Measurements from ENCODE around the gene DNAH8.

DNAH8 gene

GRCh38 chr6:38976801-38977500 lies 261.8 kb downstream of the DNAH8 start:
- DNase-seq = no peak

GRCh38 chr6:38978139-38978704 lies 263.1 kb downstream of the DNAH8 start:
- DNase-seq = no peak

- no peak for DNase-seq
These were observed 267.4 kb downstream of the DNAH8 start for GRCh38 chr6:38982470-38982869.

GRCh38 chr6:38984723-38985122 lies 269.6 kb downstream of the DNAH8 start:
- peak; percentile 12 for DNase-seq

- DNase-seq = no peak
These were observed 270.7 kb downstream of the DNAH8 start for GRCh38 chr6:38985839-38986238.

GRCh38 chr6:38987503-38987902 lies 272.4 kb downstream of the DNAH8 start:
- DNase-seq = no peak

- DNase-seq = no peak
These were observed 273.8 kb downstream of the DNAH8 start for GRCh38 chr6:38988736-38989449.

- DNase-seq = no peak
These were observed 275.4 kb downstream of the DNAH8 start for GRCh38 chr6:38990475-38990874.

- no peak for DNase-seq
These were observed 281.6 kb downstream of the DNAH8 start for GRCh38 chr6:38996676-38997075.

- peak; percentile 63 for DNase-seq
These were observed 282.1 kb downstream of the DNAH8 start for GRCh38 chr6:38997128-38997761.

GRCh38 chr6:39003072-39003471 lies 288.0 kb downstream of the DNAH8 start:
- DNase-seq = peak; percentile 9

- DNase-seq = no peak
These were observed 288.4 kb downstream of the DNAH8 start for GRCh38 chr6:39003492-39003891.

- DNase-seq = no peak
These were observed 289.7 kb downstream of the DNAH8 start for GRCh38 chr6:39004801-39005200.

- no peak for DNase-seq
These were observed 290.7 kb downstream of the DNAH8 start for GRCh38 chr6:39005774-39006173.

GRCh38 chr6:39007575-39007974 lies 292.5 kb downstream of the DNAH8 start:
- DNase-seq = no peak

GRCh38 chr6:39008737-39009136 lies 293.6 kb downstream of the DNAH8 start:
- no peak for DNase-seq

- DNase-seq = no peak
These were observed 294.4 kb downstream of the DNAH8 start for GRCh38 chr6:39009476-39009875.

GRCh38 chr6:39016839-39017546 lies 301.9 kb downstream of the DNAH8 start:
- DNase-seq = no peak

- DNase-seq = no peak
These were observed 302.4 kb downstream of the DNAH8 start for GRCh38 chr6:39017547-39017880.

- no peak for DNase-seq
These were observed 303.0 kb downstream of the DNAH8 start for GRCh38 chr6:39018103-39018502.

GRCh38 chr6:39020136-39020535 lies 305.0 kb downstream of the DNAH8 start:
- no peak for DNase-seq

- no peak for DNase-seq
These were observed 305.9 kb downstream of the DNAH8 start for GRCh38 chr6:39021041-39021440.

GRCh38 chr6:39021779-39022178 lies 306.7 kb downstream of the DNAH8 start:
- no peak for DNase-seq
